Mesenchymal stem cell (in vitro differentiated cells and primary cell): Measurements from ENCODE around the gene SPOCK2.
A peak's percentile ranks its signal among the peaks of the same experiment; 100 is the strongest.

Experiments used
- DNase-seq: peaks from one replicate; pipeline ENCODE4 v3.0.0-alpha.2; 2013
- H2AFZ ChIP-seq: one replicate; pipeline ENCODE4 v1.6.1; 2013; ENCODE audit warnings: low read depth, mild to moderate bottlenecking, control low read depth, inconsistent platforms, low read length, moderate library complexity
- H2AK5ac ChIP-seq: 2 replicates; pipeline ENCODE4 v1.6.1; 2013; ENCODE audit warnings: low read length, moderate library complexity, mild to moderate bottlenecking, inconsistent platforms; ENCODE audit not compliant: severe bottlenecking
- H2BK120ac ChIP-seq: one replicate; pipeline ENCODE4 v1.6.1; 2013; ENCODE audit warnings: low read depth, mild to moderate bottlenecking, inconsistent platforms, low read length, moderate library complexity
- H2BK12ac ChIP-seq, 2 experiments: one replicate each; pipeline ENCODE4 v1.6.1; 2013; ENCODE audit warnings: inconsistent platforms in 2 of 2, low read length in 2 of 2, mild to moderate bottlenecking in 2 of 2, moderate library complexity in 2 of 2, control low read depth in 1 of 2
- H2BK15ac ChIP-seq: one replicate; pipeline ENCODE4 v1.6.1; 2013; ENCODE audit warnings: mild to moderate bottlenecking, low read depth, inconsistent platforms; ENCODE audit not compliant: poor library complexity, severe bottlenecking
- H2BK5ac ChIP-seq: 2 replicates; pipeline ENCODE4 v1.6.1; 2013; ENCODE audit warnings: low read depth, mild to moderate bottlenecking, low read length, control low read depth, inconsistent platforms; ENCODE audit not compliant: poor library complexity, severe bottlenecking
- H3K14ac ChIP-seq, 2 experiments: one replicate each; pipeline ENCODE4 v1.6.1; 2013; ENCODE audit warnings: inconsistent platforms in 2 of 2, low read length in 2 of 2, control low read depth in 1 of 2, mild to moderate bottlenecking in 1 of 2, moderate library complexity in 1 of 2
- H3K18ac ChIP-seq, 2 experiments: one replicate each; pipeline ENCODE4 v1.6.1; 2013; ENCODE audit warnings: inconsistent platforms in 2 of 2, low read length in 2 of 2, control low read depth in 1 of 2, low read depth in 1 of 2, mild to moderate bottlenecking in 1 of 2
- H3K23ac ChIP-seq, 2 experiments: one replicate each; pipeline ENCODE4 v1.6.1; 2013; ENCODE audit warnings: inconsistent platforms in 2 of 2, low read length in 2 of 2, mild to moderate bottlenecking in 2 of 2, moderate library complexity in 2 of 2, control low read depth in 1 of 2
- H3K27ac ChIP-seq: 2 replicates; pipeline ENCODE4 v1.5.1; 2013; ENCODE audit warnings: mild to moderate bottlenecking, moderate library complexity, low read length, control low read depth, inconsistent platforms; ENCODE audit not compliant: poor library complexity, severe bottlenecking
- H3K27me3 ChIP-seq, 2 experiments: 2 replicates each; pipeline versions ENCODE4 v1.6.1 to v1.7.0; 2013; ENCODE audit warnings: low read length in 2 of 2, mild to moderate bottlenecking in 2 of 2, moderate library complexity in 2 of 2, control low read depth in 1 of 2, inconsistent platforms in 1 of 2; ENCODE audit not compliant: control insufficient read depth in 1 of 2, insufficient read depth in 1 of 2
- H3K36me3 ChIP-seq, 2 experiments: 2 replicates each; pipeline versions ENCODE4 v1.6.1 to v1.7.0; 2013; ENCODE audit warnings: low read length in 2 of 2, control low read depth in 1 of 2, inconsistent platforms in 1 of 2, low read depth in 1 of 2, mild to moderate bottlenecking in 1 of 2; ENCODE audit not compliant: insufficient read depth in 2 of 2, control insufficient read depth in 1 of 2
- H3K4ac ChIP-seq, 2 experiments: one replicate each; pipeline ENCODE4 v1.6.1; 2013; ENCODE audit warnings: inconsistent platforms in 2 of 2, low read length in 2 of 2, mild to moderate bottlenecking in 2 of 2, moderate library complexity in 2 of 2, control low read depth in 1 of 2, low read depth in 1 of 2
- H3K4me1 ChIP-seq: 2 replicates; pipeline ENCODE4 v1.6.1; 2013; ENCODE audit warnings: low read depth, low read length, control low read depth; ENCODE audit not compliant: control insufficient read depth, insufficient read depth
- H3K4me2 ChIP-seq: 2 replicates; pipeline ENCODE4 v1.6.1; 2013; ENCODE audit warnings: low read length, mild to moderate bottlenecking, inconsistent platforms; ENCODE audit not compliant: poor library complexity, severe bottlenecking
- H3K4me3 ChIP-seq, 2 experiments: 2 replicates each; pipeline versions ENCODE4 v1.5.1 to v1.7.0; 2013; ENCODE audit warnings: low read length in 2 of 2, mild to moderate bottlenecking in 2 of 2, control low read depth in 1 of 2, low read depth in 1 of 2; ENCODE audit not compliant: insufficient read depth in 1 of 2
- H3K79me1 ChIP-seq: replicated peaks from 2 replicates; pipeline ENCODE4 v1.6.1; 2013; ENCODE audit warnings: mild to moderate bottlenecking, control low read depth, low read length, inconsistent platforms; ENCODE audit not compliant: poor library complexity, severe bottlenecking
- H3K9ac ChIP-seq: 2 replicates; pipeline ENCODE4 v1.7.0; 2013; ENCODE audit warnings: mild to moderate bottlenecking, low read length, moderate library complexity
- H3K9me3 ChIP-seq: 2 replicates; pipeline ENCODE4 v1.7.0; 2013; ENCODE audit warnings: mild to moderate bottlenecking, low read length; ENCODE audit not compliant: control insufficient read depth
- H4K8ac ChIP-seq: one replicate; pipeline ENCODE4 v1.6.1; 2013; ENCODE audit warnings: inconsistent platforms, mild to moderate bottlenecking, low read length, moderate library complexity
- H4K91ac ChIP-seq: one replicate; pipeline ENCODE4 v1.6.1; 2013; ENCODE audit warnings: mild to moderate bottlenecking, low read length, inconsistent platforms
- WGBS: methylation state at CpG from one replicate; pipeline ENCODE4 v1.1.7; 2013; ENCODE audit warnings: mixed read lengths; 5-methylcytosine and 5-hydroxymethylcytosine counted together

Gene SPOCK2

GRCh38 chr10:72025832-72026231, 62.5 kb downstream of the SPOCK2 start:
- Histone ChIP-seq H3K79me1 (no peaks in the 10 kb centered on the region), H3K36me3 (no peaks in the 10 kb centered on the region), H3K14ac (no peak overlapping the region), H3K9ac (no peak overlapping the region), H2AFZ (no peak overlapping the region), H3K4ac (no peak overlapping the region), H2BK5ac (no peak overlapping the region), H3K18ac (no peak overlapping the region), H4K91ac (no peak overlapping the region), H3K9me3 (no peaks in the 10 kb centered on the region), H2BK15ac (no peak overlapping the region), H4K8ac (no peak overlapping the region), H3K4me3 (no peak overlapping the region), H3K27me3 (no peaks in the 10 kb centered on the region), H3K27ac (no peak overlapping the region), H2BK12ac (no peak overlapping the region), H2AK5ac (no peak overlapping the region), H3K4me1 (peaks cover 6% of the 10 kb centered on the region), H2BK120ac (no peak overlapping the region), H3K4me2 (no peak overlapping the region), H3K23ac (no peak overlapping the region)
- DNase-seq: no peak
- WGBS: 63% methylated on average over 4 of the region's 5 CpGs

- Histone ChIP-seq H2BK15ac (no peak overlapping the region), H4K8ac (no peak overlapping the region), H3K4me1 (peaks cover 6% of the 10 kb centered on the region), H4K91ac (no peak overlapping the region), H3K79me1 (no peaks in the 10 kb centered on the region), H3K18ac (no peak overlapping the region), H3K23ac (no peak overlapping the region), H2AFZ (no peak overlapping the region), H3K4me3 (no peak overlapping the region), H3K27me3 (no peaks in the 10 kb centered on the region), H2BK5ac (no peak overlapping the region), H2AK5ac (no peak overlapping the region), H3K14ac (peak overlapping the region in 1 of 2 experiments; percentile 26), H3K9me3 (no peaks in the 10 kb centered on the region), H3K36me3 (no peaks in the 10 kb centered on the region), H3K9ac (no peak overlapping the region), H2BK120ac (no peak overlapping the region), H3K27ac (no peak overlapping the region), H2BK12ac (no peak overlapping the region), H3K4ac (no peak overlapping the region), H3K4me2 (no peak overlapping the region)
- DNase-seq: no peak
- WGBS: 94% methylated on average over 6 of the region's 8 CpGs
Observed at GRCh38 chr10:72025400-72025799, 63.0 kb downstream of the SPOCK2 start.

- Histone ChIP-seq H3K4me1 (peaks cover 6% of the 10 kb centered on the region), H3K9ac (no peak overlapping the region), H3K23ac (no peak overlapping the region), H2BK5ac (no peak overlapping the region), H3K79me1 (no peaks in the 10 kb centered on the region), H2BK15ac (no peak overlapping the region), H3K4me3 (no peak overlapping the region), H2AK5ac (no peak overlapping the region), H3K36me3 (no peaks in the 10 kb centered on the region), H4K91ac (no peak overlapping the region), H2BK12ac (no peak overlapping the region), H3K4ac (no peak overlapping the region), H2BK120ac (no peak overlapping the region), H3K27ac (no peak overlapping the region), H3K18ac (no peak overlapping the region), H3K27me3 (no peaks in the 10 kb centered on the region), H3K9me3 (no peaks in the 10 kb centered on the region), H3K14ac (no peak overlapping the region), H3K4me2 (no peak overlapping the region), H2AFZ (no peak overlapping the region), H4K8ac (no peak overlapping the region)
- no peak for DNase-seq
- WGBS: 85% methylated on average over 4 of the region's 4 CpGs
Observed at GRCh38 chr10:72024596-72024995, 63.8 kb downstream of the SPOCK2 start.

- H3K79me1 ChIP-seq: no peaks in the 10 kb centered on the region
- H3K4me2 ChIP-seq: no peak overlapping the region
- H2AK5ac ChIP-seq: no peak overlapping the region
- H3K4me1 ChIP-seq: peaks cover 5% of the 10 kb centered on the region
- H2BK12ac ChIP-seq: no peak overlapping the region
- no peak overlapping the region for H4K8ac ChIP-seq
- H2BK15ac ChIP-seq: no peak overlapping the region
- no peaks in the 10 kb centered on the region for H3K36me3 ChIP-seq
- H2BK120ac ChIP-seq: no peak overlapping the region
- no peak overlapping the region for H3K4me3 ChIP-seq
- no peak overlapping the region for H3K18ac ChIP-seq
- no peak overlapping the region for H3K23ac ChIP-seq
- H3K9me3 ChIP-seq: no peaks in the 10 kb centered on the region
- H3K27me3 ChIP-seq: peaks cover 0 to 3% of the 10 kb centered on the region in 2 experiments
- H2AFZ ChIP-seq: no peak overlapping the region
- no peak overlapping the region for H4K91ac ChIP-seq
- no peak for DNase-seq
- H3K27ac ChIP-seq: no peak overlapping the region
- no peak overlapping the region for H3K14ac ChIP-seq
- no peak overlapping the region for H2BK5ac ChIP-seq
- H3K4ac ChIP-seq: no peak overlapping the region
- H3K9ac ChIP-seq: no peak overlapping the region
- 84% methylated on average over 5 of the region's 6 CpGs for WGBS
Observed at GRCh38 chr10:72022228-72022627, 66.1 kb downstream of the SPOCK2 start.
